Prostate gland (tissue), 2 donors: ENCODE measurements around the gene ST6GALNAC3.

Experiments used
- CTCF ChIP-seq, 4 experiments: fragments of 200-600 bp in 2 of 4; fragments of 450-650 bp in 2 of 4; sonication (generic) in 2 of 4; IDR thresholded peaks; 1 replicate in 3 of 4; 2 replicates in 1 of 4; pipeline ENCODE4 v1.5.1; 2016 to 2019; ENCODE audit warnings: antibody characterized with exemption in 4 of 4, mild to moderate bottlenecking in 2 of 4, moderate library complexity in 2 of 4
- POLR2A ChIP-seq: fragments of 450-650 bp; IDR thresholded peaks from one replicate; pipeline ENCODE4 v1.6.1; 2016; ENCODE audit warnings: antibody characterized with exemption, mild to moderate bottlenecking
- POLR2AphosphoS5 ChIP-seq: sonication (generic); formaldehyde crosslinking; IDR thresholded peaks from one replicate; pipeline ENCODE4 v1.6.1; 2017; ENCODE audit warnings: antibody characterized with exemption

DNA sequence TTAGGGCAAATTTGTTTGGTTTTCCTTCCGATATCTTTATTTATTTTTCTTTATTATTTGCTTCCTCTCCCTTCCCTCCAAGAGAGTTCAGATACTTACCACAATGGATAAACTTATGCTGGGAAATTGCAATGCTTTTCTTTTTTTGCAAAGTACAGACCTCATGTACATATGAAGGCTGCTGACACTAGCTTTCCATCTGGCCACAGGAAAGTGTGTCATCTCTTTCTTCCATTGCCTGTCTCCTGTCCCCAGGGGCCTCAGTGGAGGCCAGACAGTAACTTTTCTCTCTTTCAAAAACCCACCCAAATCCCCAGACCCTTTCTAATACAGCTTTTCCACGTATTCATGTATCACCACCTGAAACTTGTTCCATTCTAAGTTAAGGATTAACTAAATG lies 73.9 kb downstream of the ST6GALNAC3 start:
- TF ChIP-seq CTCF (IDR thresholded peaks at IDR 0.05) (no peak), POLR2AphosphoS5 (no peak), POLR2A (no peak)
